ENCODE data around the gene PCK1.

PCK1 gene

GRCh38 chr20:57536771-57537724, 23.9 kb upstream of the PCK1 start:
- DNase-seq (ENCODE audit: low spot score), result no peak

DNA sequence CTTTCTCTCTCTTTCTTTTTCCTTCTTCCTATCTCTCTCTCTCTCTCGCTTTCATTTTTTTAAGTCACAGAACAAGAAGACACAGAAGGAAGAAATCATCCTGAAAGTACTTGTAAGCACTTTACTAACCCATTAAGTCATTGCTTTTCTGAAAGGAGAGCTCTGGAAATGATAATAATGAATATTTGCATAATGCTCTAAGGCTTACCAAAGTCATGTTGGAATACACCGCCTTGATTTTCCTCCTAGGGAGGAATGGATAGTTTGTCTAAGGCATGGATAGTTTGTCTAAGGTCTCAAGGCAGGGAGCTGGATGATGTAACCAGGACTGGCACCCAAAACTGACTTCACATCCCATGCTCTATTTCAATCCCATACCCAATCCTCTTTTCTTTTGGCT, 23.1 kb upstream of the PCK1 start:
- no peak for DNase-seq (ENCODE audit: low spot score)

GRCh38 chr20:57539889-57540288, 21.0 kb upstream of the PCK1 start:
- DNase-seq (ENCODE audit: low spot score), result no peak

DNA sequence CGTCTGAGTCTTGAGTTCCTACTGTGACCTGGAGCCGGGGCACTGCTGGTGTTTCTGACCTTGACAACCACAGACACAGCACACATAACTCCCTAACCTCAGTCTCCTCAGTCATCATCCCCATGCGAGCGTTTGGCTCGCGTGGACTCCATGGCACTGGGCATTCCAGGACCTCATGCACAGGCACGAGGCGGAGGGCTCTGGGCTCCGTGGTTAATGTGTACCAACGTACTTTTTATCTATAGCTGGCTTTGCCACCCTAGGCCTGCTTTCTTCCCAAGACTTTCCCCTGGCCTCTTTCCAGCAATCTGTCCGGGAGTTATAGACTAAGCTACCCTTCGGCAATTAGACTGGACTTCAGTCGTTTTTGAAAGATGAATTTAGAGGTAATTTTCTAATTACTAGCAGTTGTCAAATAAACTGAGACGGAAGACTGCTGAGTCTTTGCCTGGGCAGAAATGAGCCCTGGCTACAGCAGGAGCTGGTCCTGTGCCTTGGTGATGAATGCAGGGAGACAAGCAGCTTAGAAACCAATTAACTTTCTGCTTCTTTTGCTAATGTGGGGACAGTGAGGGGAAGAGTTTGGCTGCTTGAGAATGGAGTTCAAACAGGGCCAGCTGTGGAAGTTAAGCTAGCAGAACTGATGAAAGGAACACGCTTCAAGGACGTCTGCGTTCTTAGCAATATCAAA, 19.9 kb upstream of the PCK1 start:
- no peak for DNase-seq (ENCODE audit: low spot score)

DNA sequence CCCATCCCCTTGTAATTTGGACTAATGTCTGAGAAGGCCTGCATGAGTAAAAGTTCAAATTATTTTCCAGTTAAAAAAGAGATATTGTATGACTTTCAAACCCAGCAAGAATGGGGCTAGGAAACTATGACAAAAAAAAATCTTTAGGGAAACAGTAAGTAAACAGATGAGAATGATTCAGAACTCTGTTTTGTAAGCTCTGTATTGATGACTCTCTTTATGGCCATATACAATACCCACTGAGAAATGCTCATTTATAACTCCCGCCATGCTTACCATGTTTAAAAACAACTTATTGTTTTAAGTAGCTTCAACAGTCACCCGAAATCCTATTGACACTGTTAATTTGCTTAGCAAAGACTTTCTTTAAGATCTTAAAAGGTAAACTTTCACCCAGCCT, 17.2 kb upstream of the PCK1 start:
- DNase-seq (ENCODE audit: low spot score), result no peak

DNA sequence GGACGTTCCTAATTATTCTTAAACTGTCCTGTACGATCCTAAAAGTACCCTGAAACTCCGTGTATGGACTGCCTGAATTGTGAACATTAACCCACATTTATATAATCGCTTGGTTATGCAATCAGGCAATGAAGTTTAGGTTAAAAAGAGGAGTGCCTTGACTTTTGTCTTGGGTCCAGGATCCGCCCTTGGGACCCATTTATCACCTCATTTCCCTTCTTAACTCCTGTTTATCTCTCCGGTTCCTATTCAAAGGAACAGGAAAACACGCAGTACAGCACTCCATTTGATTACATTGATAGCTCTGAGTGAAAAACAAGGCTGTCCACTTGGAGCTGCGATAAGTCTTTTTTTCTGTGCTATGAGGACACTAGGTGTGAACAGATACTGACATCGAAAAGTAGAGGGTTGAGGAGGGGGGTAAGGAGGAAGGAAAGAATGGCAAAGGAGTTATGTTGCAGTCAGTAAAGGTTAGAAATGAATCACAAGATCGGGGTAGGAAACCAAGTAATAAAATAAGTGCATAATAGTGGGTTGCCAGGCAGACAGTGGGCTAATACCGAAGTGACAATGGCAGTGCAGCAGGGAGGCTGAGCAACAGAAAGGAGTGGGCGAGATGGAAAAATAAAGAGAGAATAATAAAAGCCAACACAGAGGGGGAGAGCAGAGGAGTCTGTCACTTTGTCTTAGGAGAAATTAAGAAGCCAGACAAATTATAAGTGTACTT, 15.9 kb upstream of the PCK1 start:
- DNase-seq (ENCODE audit: low spot score), result no peak

DNA sequence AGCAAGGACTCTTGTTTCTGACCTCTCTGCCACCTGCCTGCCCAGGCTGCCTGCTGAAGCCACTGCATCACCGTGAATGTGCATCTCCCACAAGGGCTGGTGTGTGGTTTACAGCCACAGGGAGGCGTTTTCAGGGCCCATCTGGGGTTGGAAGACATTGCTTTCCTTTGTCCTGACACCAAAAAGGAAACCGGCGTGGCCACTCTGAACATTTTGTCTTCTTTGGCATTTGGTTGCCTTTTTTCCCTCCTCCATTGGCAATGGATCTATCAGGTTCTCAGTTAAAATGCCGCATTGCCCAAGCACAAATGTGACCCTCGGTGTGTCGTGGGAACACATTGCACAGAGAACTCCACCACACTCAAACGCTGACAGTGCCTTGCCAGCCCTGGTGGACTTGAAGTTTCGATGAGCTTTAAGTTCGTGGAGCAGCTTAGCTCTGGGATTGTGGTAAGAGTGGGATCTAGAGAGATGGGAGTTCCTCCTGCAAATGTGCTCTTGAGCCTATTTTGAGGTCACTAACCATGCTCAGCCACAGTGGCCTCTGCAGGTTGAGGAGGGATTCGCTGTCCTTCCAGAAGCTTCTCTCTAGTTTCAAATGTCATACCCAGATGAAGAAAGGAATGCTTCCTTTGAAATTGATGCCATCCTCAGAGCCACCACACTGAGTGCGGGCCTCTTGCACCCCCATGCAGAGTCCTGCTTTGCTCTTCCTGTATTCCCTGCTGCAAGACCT, 14.8 kb upstream of the PCK1 start:
- no peak for DNase-seq (ENCODE audit: low spot score)

DNA sequence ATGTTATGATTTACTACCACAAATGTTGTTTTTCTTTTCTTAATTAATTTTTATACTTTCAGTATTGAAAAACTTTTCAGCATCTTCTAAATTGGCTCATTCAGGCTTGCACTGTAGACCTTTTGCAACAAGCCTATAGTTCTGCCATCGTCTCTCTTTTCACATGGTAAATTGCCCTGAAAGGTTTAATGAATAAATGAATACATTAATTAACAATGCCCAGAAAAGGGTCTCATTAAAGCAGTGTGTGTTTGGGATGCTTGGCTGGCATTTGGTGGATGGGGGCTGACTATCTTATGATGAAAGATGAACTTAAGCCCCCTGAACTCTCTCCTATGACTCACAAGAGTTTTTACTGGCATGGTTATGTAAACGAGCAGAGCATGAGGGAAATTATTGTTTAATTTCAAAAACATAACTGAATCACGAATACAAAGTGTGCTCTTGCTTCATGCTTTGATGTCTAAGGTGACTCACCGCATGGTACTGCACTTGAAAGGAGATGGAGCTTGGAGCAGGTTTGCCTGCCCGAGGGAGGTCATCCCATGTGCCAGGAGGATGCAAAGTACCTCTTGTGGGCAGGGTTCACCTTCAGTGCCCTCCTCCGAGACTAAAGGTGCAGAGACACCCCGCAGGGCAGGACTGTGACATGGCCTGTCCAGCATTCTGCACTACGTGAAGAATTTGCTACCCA, 13.8 kb upstream of the PCK1 start:
- no peak for DNase-seq (ENCODE audit: low spot score)

GRCh38 chr20:57548177-57549058, 12.5 kb upstream of the PCK1 start:
- DNase-seq (ENCODE audit: low spot score), result no peak

DNA sequence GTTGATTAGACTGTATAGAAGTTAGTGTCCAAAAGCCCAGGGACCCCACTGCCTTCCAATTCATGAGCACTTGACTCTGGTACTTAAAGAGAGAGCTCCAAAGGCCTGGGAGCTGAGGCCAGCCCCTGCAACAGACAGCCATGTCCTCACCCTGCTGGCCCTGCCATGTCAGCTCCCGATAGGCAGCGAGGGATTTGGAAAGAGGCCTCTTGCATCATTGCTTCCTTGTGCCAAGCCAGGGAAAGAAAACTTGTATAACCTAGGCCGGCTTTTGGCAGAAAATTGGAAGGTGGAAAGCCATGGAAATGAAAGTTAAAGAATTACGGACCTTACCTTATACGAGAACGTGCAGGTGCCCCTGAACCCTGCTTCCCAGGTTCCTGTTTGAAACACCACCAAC, 8.4 kb upstream of the PCK1 start:
- no peak for DNase-seq (ENCODE audit: low spot score)

DNA sequence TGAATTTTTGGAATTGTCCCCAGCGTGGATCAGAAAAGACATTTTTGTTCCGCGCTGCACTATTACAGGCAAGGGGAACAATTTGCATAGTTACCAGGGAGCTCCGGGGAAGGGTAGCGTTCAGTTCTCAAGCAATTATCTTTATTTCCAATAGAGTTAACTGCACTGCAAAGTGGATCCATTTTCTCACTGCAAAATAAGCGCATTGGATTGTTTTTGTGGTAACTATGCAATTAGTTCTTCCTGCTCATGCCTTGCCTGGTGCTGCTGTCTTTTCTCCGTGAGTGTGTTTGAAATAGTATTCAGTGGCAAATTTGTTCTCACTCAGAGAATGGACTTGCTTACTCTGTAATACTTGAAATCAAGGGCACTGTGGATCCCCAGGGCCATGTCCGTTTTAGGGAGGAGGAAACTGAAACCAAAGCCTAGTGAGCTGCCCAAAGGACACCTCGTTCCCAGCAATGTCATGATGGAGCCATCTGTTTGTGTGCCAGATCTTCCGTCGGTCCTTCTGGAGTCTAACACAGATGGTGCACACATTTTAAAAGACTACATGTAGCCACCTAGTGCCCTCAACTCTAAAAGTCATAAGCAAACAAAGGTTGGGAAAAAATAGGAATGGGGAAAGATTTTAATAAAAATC, 7.4 kb upstream of the PCK1 start:
- no peak for DNase-seq (ENCODE audit: low spot score)

GRCh38 chr20:57555457-57556184, 5.3 kb upstream of the PCK1 start:
- DNase-seq (ENCODE audit: low spot score), result no peak

DNA sequence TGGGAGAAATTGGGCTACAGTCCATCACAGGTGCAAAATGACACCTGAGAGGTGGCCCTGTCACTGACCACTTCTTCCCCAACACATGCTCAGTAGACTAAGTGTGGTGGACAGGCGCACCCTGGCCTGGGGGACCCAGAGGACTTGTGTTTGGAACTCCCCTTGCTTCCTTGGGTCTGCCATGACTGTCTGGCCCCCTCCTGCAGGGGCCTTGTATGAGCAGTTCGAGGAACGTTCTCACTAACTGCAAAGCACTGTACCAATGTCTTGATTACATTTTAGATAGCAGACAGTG, 4.0 kb upstream of the PCK1 start:
- DNase-seq (ENCODE audit: low spot score), result no peak

DNA sequence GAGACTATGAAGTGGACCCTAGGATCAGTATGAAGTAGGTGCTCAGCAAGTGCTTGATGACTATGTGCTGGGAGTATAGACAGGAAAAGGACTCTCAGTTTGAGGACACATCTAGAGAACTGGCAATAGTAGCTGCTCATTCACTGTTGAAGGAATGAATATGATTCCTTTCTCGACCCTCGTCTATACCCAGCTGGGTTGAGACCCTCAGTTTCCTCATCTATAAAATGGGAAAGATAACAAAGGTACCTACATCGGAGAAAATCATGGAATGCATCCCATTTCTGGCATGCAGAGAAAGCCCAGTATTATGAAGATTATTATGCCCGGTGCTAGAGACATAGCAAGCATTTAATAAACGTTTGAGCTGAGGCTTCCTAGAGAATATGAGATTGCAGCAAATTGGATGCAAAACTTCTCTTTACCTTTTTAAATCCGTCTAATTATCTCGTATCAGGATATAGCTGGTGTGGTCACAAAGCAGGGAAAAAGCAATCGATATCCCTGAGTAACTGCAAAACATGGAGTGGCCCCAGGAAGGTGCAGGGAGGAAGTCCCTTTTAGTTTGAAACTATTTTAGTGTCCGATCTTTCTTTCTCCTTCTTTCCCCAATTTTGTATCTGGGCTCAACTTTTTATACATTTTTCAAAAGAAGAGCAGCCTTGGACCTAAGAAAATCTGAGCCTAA, 2.8 kb upstream of the PCK1 start:
- no peak for DNase-seq (ENCODE audit: low spot score)

GRCh38 chr20:57558614-57559288, 2.2 kb upstream of the PCK1 start:
- no peak for DNase-seq (ENCODE audit: low spot score)

- DNase-seq (ENCODE audit: low spot score), result no peak
Measured at GRCh38 chr20:57559289-57559634, 1.6 kb upstream of the PCK1 start.

- DNase-seq (ENCODE audit: low spot score), result no peak
Measured at GRCh38 chr20:57559658-57560553, 1.0 kb upstream of the PCK1 start.

All from kidney capillary endothelial cell (primary cell).